AG04450 (cell line): ENCODE results near the gene DNAAF2. TPM values are rescaled to one million over a fixed set of nuclear protein-coding genes. Genes with fewer than 3 reads are reported as not detected.

Experiments
- CTCF ChIA-PET: fragments of 300-600, 350-600 bp; formaldehyde crosslinking; extraction: SDS; loops from one replicate; lab custom pipeline; 2022; ENCODE audit warnings: antibody characterized with exemption, inconsistent platforms; lab: Charles Lee
- POLR2A ChIA-PET: fragments of 350-600 bp; formaldehyde crosslinking; extraction: SDS; loops from one replicate; lab custom pipeline; 2021; ENCODE audit warnings: antibody characterized with exemption, inconsistent platforms; lab: Yijun Ruan, JAX
- DNase-seq: peaks from one replicate; pipeline ENCODE4 v3.0.0-alpha.2; 2011; ENCODE audit warnings: low read depth, low spot score
- H3K27ac ChIP-seq: one replicate; pipeline ENCODE4 v1.5.1; 2012; ENCODE audit warnings: low read depth, low read length, control low read depth
- H3K27me3 ChIP-seq: one replicate; pipeline ENCODE4 v1.6.0; 2012; ENCODE audit warnings: low read length; ENCODE audit not compliant: control insufficient read depth, insufficient read depth
- H3K4me3 ChIP-seq: 2 replicates; pipeline ENCODE4 v1.5.1; 2011; ENCODE audit warnings: mild to moderate bottlenecking, low read depth, low read length, control low read depth
- H3K9me3 ChIP-seq: 2 replicates; pipeline ENCODE4 v1.5.1; 2012; ENCODE audit warnings: low read length; ENCODE audit not compliant: control insufficient read depth, insufficient read depth
- CTCF ChIP-seq: IDR thresholded peaks from 2 replicates; pipeline ENCODE4 v1.5.1; 2011; ENCODE audit warnings: low read depth, low read length, control low read depth, inconsistent platforms
- polyA plus RNA-seq: library from polyadenylated mRNA; depleted of rRNA; stranded (reverse); fragments of >200 nt; gene quantifications from 2 replicates; pipeline ENCODE4 v1.2.3, GENCODE V29; 2011

Gene DNAAF2
- polyA plus RNA-seq, 1 experiment: 9.1 TPM

- ChIA-PET CTCF (no interaction called here), POLR2A (no interaction called here)
- Histone ChIP-seq H3K4me3 (no peak overlapping the region), H3K27ac (no peak overlapping the region), H3K27me3 (no peaks in the 10 kb centered on the region), H3K9me3 (no peaks in the 10 kb centered on the region)
- no peak for DNase-seq
- no peak for TF ChIP-seq CTCF
These were observed 6.7 kb upstream of the DNAAF2 start for GRCh38 chr14:49641697-49642129.

- no peak for DNase-seq
- H3K4me3 ChIP-seq: no peak overlapping the region
- no peak overlapping the region for H3K27ac ChIP-seq
- no peak for TF ChIP-seq CTCF
- ChIA-PET CTCF (no interaction called here), POLR2A (interaction anchor here (0.6 kb wide), 1 partner anchor 127 kb away, joined by 4 read pairs; the partner anchor contains the start of gene KLHDC2)
- no peaks in the 10 kb centered on the region for H3K9me3 ChIP-seq
- no peaks in the 10 kb centered on the region for H3K27me3 ChIP-seq
These were observed 5.7 kb upstream of the DNAAF2 start for GRCh38 chr14:49640540-49641417.

- Histone ChIP-seq H3K9me3 (no peaks in the 10 kb centered on the region; the same call in 1 of the 2 replicates), H3K27ac (no peak overlapping the region), H3K27me3 (no peaks in the 10 kb centered on the region), H3K4me3 (no peak overlapping the region)
- POLR2A ChIA-PET: no interaction called here
- no peak for TF ChIP-seq CTCF
- CTCF ChIA-PET: no interaction called here
- no peak for DNase-seq
These were observed 2.6 kb upstream of the DNAAF2 start for GRCh38 chr14:49637534-49638078.

GRCh38 chr14:49636866-49637265, 1.8 kb upstream of the DNAAF2 start:
- H3K4me3 ChIP-seq: no peak overlapping the region
- H3K9me3 ChIP-seq: no peaks in the 10 kb centered on the region; the same call in 1 of the 2 replicates
- TF ChIP-seq CTCF: no peak
- POLR2A ChIA-PET: no interaction called here
- no peak overlapping the region for H3K27ac ChIP-seq
- no peaks in the 10 kb centered on the region for H3K27me3 ChIP-seq
- no peak for DNase-seq
- CTCF ChIA-PET: no interaction called here
